Measurements from ENCODE around the gene AATF.

AATF gene

GRCh38 chr17:37041932-37042331, 93.2 kb downstream of the AATF start:
- no peak for TF ChIP-seq CTCF (IDR thresholded peaks at IDR 0.05; ENCODE audit: low read depth, low read length, missing control alignments)
- H3K4me3 ChIP-seq (ENCODE audit: low read depth, low read length) = no peak overlapping the region
- no peak for DNase-seq (ENCODE audit: low read depth)

GRCh38 chr17:37043201-37043600, 94.4 kb downstream of the AATF start:
- no peak for TF ChIP-seq CTCF (IDR thresholded peaks at IDR 0.05; ENCODE audit: low read depth, low read length, missing control alignments)
- H3K4me3 ChIP-seq (ENCODE audit: low read depth, low read length) = no peak overlapping the region
- no peak for DNase-seq (ENCODE audit: low read depth)

GRCh38 chr17:37045351-37045922, 96.7 kb downstream of the AATF start:
- no peak for TF ChIP-seq CTCF (IDR thresholded peaks at IDR 0.05; ENCODE audit: low read depth, low read length, missing control alignments)
- no peak for DNase-seq (ENCODE audit: low read depth)
- no peak overlapping the region for H3K4me3 ChIP-seq (ENCODE audit: low read depth, low read length)

GRCh38 chr17:37047631-37048104, 98.9 kb downstream of the AATF start:
- TF ChIP-seq CTCF (IDR thresholded peaks at IDR 0.05; ENCODE audit: low read depth, low read length, missing control alignments) = peak; percentile 87

GRCh38 chr17:37048811-37049210, 100.1 kb downstream of the AATF start:
- TF ChIP-seq CTCF (IDR thresholded peaks at IDR 0.05; ENCODE audit: low read depth, low read length, missing control alignments) = no peak
- H3K4me3 ChIP-seq (ENCODE audit: low read depth, low read length) = no peak overlapping the region
- no peak for DNase-seq (ENCODE audit: low read depth)

More at GRCh38 chr17:37047631-37048104, 98.9 kb downstream of the AATF start:
- peak; percentile 46 for DNase-seq (ENCODE audit: low read depth)
- no peak overlapping the region for H3K4me3 ChIP-seq (ENCODE audit: low read depth, low read length)

GRCh38 chr17:37050920-37051319, 102.2 kb downstream of the AATF start:
- no peak for DNase-seq (ENCODE audit: low read depth)
- H3K4me3 ChIP-seq (ENCODE audit: low read depth, low read length) = no peak overlapping the region
- no peak for TF ChIP-seq CTCF (IDR thresholded peaks at IDR 0.05; ENCODE audit: low read depth, low read length, missing control alignments)

- H3K4me3 ChIP-seq (ENCODE audit: low read depth, low read length) = no peak overlapping the region
- TF ChIP-seq CTCF (IDR thresholded peaks at IDR 0.05; ENCODE audit: low read depth, low read length, missing control alignments) = no peak
- DNase-seq (ENCODE audit: low read depth) = no peak
Measured at GRCh38 chr17:37051381-37051780, 102.6 kb downstream of the AATF start.
